Ovary (tissue), 3 donors: ENCODE data around the gene DENND6B.

Source experiments
- CTCF ChIP-seq, 3 donors: fragments of 450-650 bp in 2 of 3; fragments of 200-600 bp in 1 of 3; IDR thresholded peaks; one replicate each; pipeline versions ENCODE4 v1.5.1 to v1.8.0; 2016 to 2022; ENCODE audit warnings: antibody characterized with exemption in 3 of 3, mild to moderate bottlenecking in 1 of 3
- EP300 ChIP-seq: sonication (generic); formaldehyde crosslinking; IDR thresholded peaks from one replicate; pipeline ENCODE4 v1.6.1; 2017; ENCODE audit warnings: antibody characterized with exemption
- POLR2A ChIP-seq: fragments of 450-650 bp; IDR thresholded peaks from one replicate; pipeline ENCODE4 v1.6.1; 2017; ENCODE audit warnings: antibody characterized with exemption, mild to moderate bottlenecking, moderate library complexity
- donor health status: DM: no; HTN: no; CAD: no.

GRCh38 chr22:50303515-50303847 is 23.3 kb downstream of the DENND6B start:
- TF ChIP-seq POLR2A: no peak
- no peak for TF ChIP-seq CTCF (IDR thresholded peaks at IDR 0.05)
- TF ChIP-seq EP300: no peak
